GM12878 (cell line): Measurements from ENCODE around the gene LDLR. TPM values are rescaled to one million over a fixed set of nuclear protein-coding genes. Genes with fewer than 3 reads are reported as not detected.

ENCODE experiments used
- ATAC-seq: fragments of 200-7000 bp; cut with Tn5 transposase; 3 replicates; pipeline ENCODE4 v1.9.1; 2020; ENCODE audit warnings: mild to moderate bottlenecking, moderate library complexity
- BruUV-seq: library from RNA; stranded (reverse); fragments of 400-500 nt; replicated peaks from 2 replicates; lab custom pipeline; 2021; lab: Mats Ljungman, UMichigan
- CTCF ChIA-PET: fragments of 300-600 bp; sonication (Branson Sonifier 250); formaldehyde crosslinking; extraction: SDS; loops from one replicate; lab custom pipeline; 2021; ENCODE audit warnings: inconsistent platforms; lab: Yijun Ruan, JAX
- POLR2A ChIA-PET: fragments of 350-600 bp; formaldehyde crosslinking; extraction: SDS; loops from one replicate; lab custom pipeline; 2021; ENCODE audit warnings: inconsistent platforms; lab: Charles Lee
- RAD21 ChIA-PET: fragments of 300-600 bp; sonication (Branson Sonifier 250); formaldehyde crosslinking; loops from one replicate; lab custom pipeline; 2023; ENCODE audit warnings: antibody characterized with exemption; ENCODE audit not compliant: unreplicated experiment; lab: Charles Lee
- SMC1A ChIA-PET: fragments of 300-600 bp; sonication (Branson Sonifier 250); formaldehyde crosslinking; loops from one replicate; lab custom pipeline; 2023; ENCODE audit not compliant: unreplicated experiment, uncharacterized antibody; lab: Charles Lee
- DNase-seq: peaks from one replicate; pipeline ENCODE4 v3.0.0-alpha.2; 2011; ENCODE audit warnings: low read depth, low spot score
- FAIRE-seq: peaks from 3 replicates; lab custom pipeline; 2011; peaks lifted over from hg19 to GRCh38; lab: Jason Lieb, UNC
- H2AFZ ChIP-seq: 2 replicates; pipeline ENCODE4 v1.6.0; 2011; ENCODE audit warnings: low read depth, low read length, control low read depth; ENCODE audit not compliant: control insufficient read depth
- H3K27ac ChIP-seq: 2 replicates; pipeline ENCODE4 v1.5.1; 2011; ENCODE audit warnings: control low read depth; ENCODE audit not compliant: control insufficient read depth, insufficient read depth
- H3K27me3 ChIP-seq, 2 experiments: replicated peaks in 1 of 2; 2 replicates each; pipeline versions ENCODE4 v1.6.0 to v1.6.1; 2011; ENCODE audit warnings: low read length in 1 of 2; ENCODE audit not compliant: control insufficient read depth in 2 of 2, insufficient read depth in 2 of 2
- H3K36me3 ChIP-seq, 2 experiments: 2 replicates each; pipeline ENCODE4 v1.5.1; 2011; ENCODE audit warnings: low read length in 1 of 2; ENCODE audit not compliant: control insufficient read depth in 2 of 2, insufficient read depth in 2 of 2
- H3K4me1 ChIP-seq: 2 replicates; pipeline ENCODE4 v1.6.1; 2011; ENCODE audit warnings: mild to moderate bottlenecking, low read length, moderate library complexity, mixed read lengths; ENCODE audit not compliant: control insufficient read depth, insufficient read depth
- H3K4me2 ChIP-seq: 2 replicates; pipeline ENCODE4 v1.6.0; 2011; ENCODE audit warnings: control low read depth; ENCODE audit not compliant: control insufficient read depth, insufficient read depth
- H3K4me3 ChIP-seq: fragments of 200-600 bp; sonication (generic); 2 replicates; pipeline ENCODE4 v1.5.1; 2016
- H3K79me2 ChIP-seq: 2 replicates; pipeline ENCODE4 v1.6.0; 2011; ENCODE audit warnings: low read length; ENCODE audit not compliant: control insufficient read depth, insufficient read depth
- H3K9ac ChIP-seq: 2 replicates; pipeline ENCODE4 v1.8.0; 2011; ENCODE audit warnings: low read length, control low read depth, mixed read lengths; ENCODE audit not compliant: control insufficient read depth, insufficient read depth
- H3K9me3 ChIP-seq: replicated peaks from 3 replicates; pipeline ENCODE4 v1.5.1; 2011; ENCODE audit warnings: mild to moderate bottlenecking, low read length; ENCODE audit not compliant: control insufficient read depth, insufficient read depth
- H4K20me1 ChIP-seq: 2 replicates; pipeline ENCODE4 v1.6.0; 2011; ENCODE audit not compliant: control insufficient read depth, insufficient read depth
- CTCF ChIP-seq, 3 experiments: IDR thresholded peaks in 2 of 3; conservative IDR thresholded peaks in 1 of 3; 2 replicates each; pipeline ENCODE4 v1.5.1; 2011; ENCODE audit warnings: low read depth in 3 of 3, low read length in 3 of 3, mild to moderate bottlenecking in 3 of 3, control low read depth in 2 of 3, moderate library complexity in 2 of 3, inconsistent platforms in 1 of 3, mixed read lengths in 1 of 3; ENCODE audit not compliant: control insufficient read depth in 2 of 3, insufficient read depth in 1 of 3; ENCODE audit errors: extremely low read depth in 1 of 3
- EGR1 ChIP-seq, 2 experiments: IDR thresholded peaks; 1 replicate in 1 of 2; 2 replicates in 1 of 2; pipeline ENCODE4 v1.6.1; 2011 to 2012; ENCODE audit warnings: low read depth in 2 of 2, low read length in 2 of 2, borderline replicate concordance in 1 of 2, mild to moderate bottlenecking in 1 of 2, moderate library complexity in 1 of 2
- HDGF ChIP-seq: fragments of 450-650 bp; IDR thresholded peaks from 2 replicates; pipeline ENCODE4 v1.6.1; 2016; ENCODE audit warnings: antibody characterized with exemption
- IKZF1 ChIP-seq: fragments of 450-650 bp; conservative IDR thresholded peaks from 2 replicates; pipeline ENCODE4 v1.6.1; 2017; ENCODE audit warnings: antibody characterized with exemption, mild to moderate bottlenecking
- MEF2A ChIP-seq: IDR thresholded peaks from 2 replicates; pipeline ENCODE4 v1.6.1; 2011; ENCODE audit warnings: low read depth, mild to moderate bottlenecking, low read length, moderate library complexity; ENCODE audit not compliant: insufficient read depth
- POLR2A ChIP-seq: IDR thresholded peaks from 2 replicates; pipeline ENCODE4 v1.6.1; 2011; ENCODE audit warnings: low read depth, mild to moderate bottlenecking, low read length
- RAD21 ChIP-seq: IDR thresholded peaks from 2 replicates; pipeline ENCODE4 v1.6.1; 2011; ENCODE audit warnings: mild to moderate bottlenecking, low read depth, low read length, moderate library complexity; ENCODE audit not compliant: insufficient read depth
- SMARCA5 ChIP-seq: fragments of 450-650 bp; IDR thresholded peaks from 2 replicates; pipeline ENCODE4 v1.6.1; 2017; ENCODE audit warnings: mild to moderate bottlenecking
- SMC3 ChIP-seq: IDR thresholded peaks from 2 replicates; pipeline ENCODE4 v1.6.1; 2011; ENCODE audit warnings: low read length, improper control_type of control experiment, borderline replicate concordance
- YY1 ChIP-seq: IDR thresholded peaks from 2 replicates; pipeline ENCODE4 v1.6.1; 2011; ENCODE audit warnings: low read depth, mild to moderate bottlenecking, low read length
- ZNF622 ChIP-seq: fragments of 450-650 bp; IDR thresholded peaks from 2 replicates; pipeline ENCODE4 v1.6.1; 2017; ENCODE audit warnings: mild to moderate bottlenecking, inconsistent platforms
- WGBS: methylation state at CpG from one replicate; pipeline ENCODE4 v1.1.6; 2016; ENCODE audit warnings: low lambda C conversion rate; ENCODE audit not compliant: insufficient replicate concordance, insufficient coverage; ENCODE audit errors: missing lambda C conversion rate; 5-methylcytosine and 5-hydroxymethylcytosine counted together
- in situ Hi-C: fragments of 300-500 bp; cut with MboI; formaldehyde crosslinking; loops from 9 replicates; pipeline ENCODE4 v1.14.3; 2018; ENCODE audit warnings: mixed read lengths
- intact Hi-C: fragments of 100-400 bp; cut with micrococcal nuclease; formaldehyde crosslinking; loops from one replicate; pipeline ENCODE4 v1.14.2; 2022; ENCODE audit not compliant: unreplicated experiment
- polyA plus RNA-seq, 11 experiments: library from polyadenylated mRNA; depleted of rRNA in 4 of 11; unstranded in 6 of 11; stranded (reverse) in 5 of 11; fragments of >200 nt; fragmentation: Nextera tagmentation in 4 of 11; fragmentation: Illumina TruSeq in 1 of 11; extraction: Ambion mirVana in 4 of 11; extraction: Trizol in 1 of 11; gene quantifications; 1 replicate in 1 of 11; 2 replicates in 10 of 11; pipeline versions ENCODE4 v1.2.1 to v1.2.3, GENCODE V29; 2011 to 2016; ENCODE audit warnings: inconsistent platforms in 2 of 11, missing spikeins in 2 of 11, low read depth in 1 of 11
- total RNA-seq, 4 experiments: library from RNA; depleted of rRNA in 3 of 4; stranded (reverse); fragments of >200 nt in 3 of 4; fragmentation: Illumina TruSeq in 1 of 4; extraction: Trizol in 1 of 4; gene quantifications; 2 replicates each; pipeline versions ENCODE4 v1.2.1 to v1.2.3, GENCODE V29; 2013 to 2021

LDLR gene
- total and polyA plus RNA-seq, 10 of the 15 experiments (the other 5 are each of a cell fraction or from before 2014, with no cell fraction given), result 11.3 to 59.2 (median 27.3) TPM

DNA sequence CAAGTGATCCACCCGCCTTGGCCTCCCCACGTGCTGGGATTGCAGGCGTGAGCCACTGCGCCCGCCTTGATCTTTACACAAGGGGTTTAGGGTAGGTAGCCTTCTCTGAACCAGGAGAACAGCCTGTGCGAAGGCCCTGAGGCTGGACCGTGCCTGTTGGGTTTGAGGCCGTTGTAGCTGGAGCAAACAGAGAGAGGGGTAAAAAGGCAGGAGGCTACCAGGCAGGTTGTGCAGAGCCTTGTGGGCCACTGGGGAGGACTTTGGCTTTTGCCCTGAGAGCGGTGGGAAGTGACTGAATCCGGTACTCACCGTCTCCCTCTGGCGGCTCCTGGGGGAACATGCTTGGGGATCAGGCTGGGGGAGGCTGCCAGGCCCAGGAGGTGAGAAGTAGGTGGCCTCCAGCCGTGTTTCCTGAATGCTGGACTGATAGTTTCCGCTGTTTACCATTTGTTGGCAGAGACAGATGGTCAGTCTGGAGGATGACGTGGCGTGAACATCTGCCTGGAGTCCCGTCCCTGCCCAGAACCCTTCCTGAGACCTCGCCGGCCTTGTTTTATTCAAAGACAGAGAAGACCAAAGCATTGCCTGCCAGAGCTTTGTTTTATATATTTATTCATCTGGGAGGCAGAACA, 41.7 kb downstream of the LDLR start:
- no peaks in the 10 kb centered on the region for H3K27me3 ChIP-seq
- no peaks in the 10 kb centered on the region; the same call in 2 of the 3 replicates for H3K9me3 ChIP-seq
- H3K4me3 ChIP-seq, result no peak overlapping the region
- 41% methylated on average over 19 of the region's 19 CpGs for WGBS
- intact Hi-C loops (loop anchor here (1.0 to 5.0 kb wide), 2 partner anchors 95 to 189 kb away; no protein-coding TSS in a partner anchor), in situ Hi-C loops (no loop called here)
- BruUV-seq, result no TSS peak
- H3K4me1 ChIP-seq, result no peaks in the 10 kb centered on the region
- ChIA-PET POLR2A (interaction anchor here (0.6 to 1.2 kb wide), 2 partner anchors 18 to 67 kb away, joined by 3 to 5 read pairs; no protein-coding TSS in a partner anchor), SMC1A (interaction anchor here (1.1 kb wide), 1 partner anchor 95 kb away, joined by 5 read pairs; no protein-coding TSS in a partner anchor), CTCF (interaction anchor here (1.1 to 1.9 kb wide), 4 partner anchors 11 to 194 kb away, joined by 3 to 8 read pairs (median 5); no protein-coding TSS in a partner anchor), RAD21 (interaction anchor here (1.0 kb wide), 1 partner anchor 26 kb away, joined by 3 read pairs; no protein-coding TSS in a partner anchor)
- ATAC-seq (peak; percentile 86), DNase-seq (no peak), FAIRE-seq (peak; percentile 85)
- H3K4me2 ChIP-seq, result no peak overlapping the region
- no peaks in the 10 kb centered on the region for H3K79me2 ChIP-seq
- H4K20me1 ChIP-seq, result no peaks in the 10 kb centered on the region; the same call in 1 of the 2 replicates
- H3K27ac ChIP-seq, result no peak overlapping the region
- H3K36me3 ChIP-seq, result peaks cover 35 to 46% of the 10 kb centered on the region in 2 experiments
- TF ChIP-seq YY1, result peak; percentile 51; the same call in 1 of the 2 replicates
- TF ChIP-seq MEF2A, result no peak
- TF ChIP-seq ZNF622, result no peak
- TF ChIP-seq SMC3, result peak; percentile 72
- TF ChIP-seq HDGF, result peak; percentile 72; the same call in 1 of the 2 replicates
- peak; percentile 71 to 93 (median 87) for TF ChIP-seq CTCF (IDR thresholded peaks at IDR 0.05 in 2 of 3, conservative IDR thresholded peaks at IDR 0.05 in 1 of 3; ENCODE audit: control insufficient read depth in 2 of 3, extremely low read depth in 1 of 3, insufficient read depth in 1 of 3, low read depth in 3 of 3, low read length in 3 of 3)
- peak; percentile 30; the same call in 1 of the 2 replicates for TF ChIP-seq SMARCA5
- peak; percentile 46 for TF ChIP-seq RAD21
- TF ChIP-seq POLR2A, result peak; percentile 19; the same call in 1 of the 2 replicates
- no peak for TF ChIP-seq EGR1 (IDR thresholded peaks at IDR 0.05; ENCODE audit: borderline replicate concordance in 1 of 2, low read depth in 2 of 2, low read length in 2 of 2)
- 0 out of 2 replicates have a peak, but pooled peaks have one; percentile 21 for TF ChIP-seq IKZF1
- no peak overlapping the region for H3K9ac ChIP-seq
- H2AFZ ChIP-seq, result no peak overlapping the region
